GM21367 (cell line): ENCODE data around the gene METTL15.
"Not testable (repeated sequence)": the region's sequence is repeated elsewhere in the genome, so short reads cannot be mapped to it uniquely, and the experiment has no call there.

Source experiments
- ATAC-seq: cut with Tn5 transposase; IDR thresholded peaks from one replicate; pipeline ENCODE4 v1.9.1; 2021; ENCODE audit not compliant: unreplicated experiment

Gene METTL15

DNA sequence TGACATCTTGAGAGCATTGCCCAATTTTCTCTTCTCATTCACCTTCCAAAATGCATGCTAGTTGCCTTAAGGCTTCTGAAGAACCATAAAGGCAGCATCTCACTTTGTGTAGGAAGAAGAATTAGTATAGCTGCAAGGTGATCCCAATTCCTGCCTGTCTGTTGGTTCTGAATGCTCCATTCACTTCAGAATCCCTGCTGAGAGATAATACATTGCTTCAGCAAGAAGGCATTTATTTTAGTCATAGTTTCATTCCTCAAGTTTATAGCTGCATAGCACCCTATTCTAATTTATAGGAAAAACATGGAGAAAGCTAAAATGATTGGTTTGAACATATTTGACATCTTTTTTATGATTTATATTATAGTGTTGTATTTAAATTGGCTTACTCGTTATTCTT is 181.3 kb downstream of the METTL15 start:
- ATAC-seq, result no peak

DNA sequence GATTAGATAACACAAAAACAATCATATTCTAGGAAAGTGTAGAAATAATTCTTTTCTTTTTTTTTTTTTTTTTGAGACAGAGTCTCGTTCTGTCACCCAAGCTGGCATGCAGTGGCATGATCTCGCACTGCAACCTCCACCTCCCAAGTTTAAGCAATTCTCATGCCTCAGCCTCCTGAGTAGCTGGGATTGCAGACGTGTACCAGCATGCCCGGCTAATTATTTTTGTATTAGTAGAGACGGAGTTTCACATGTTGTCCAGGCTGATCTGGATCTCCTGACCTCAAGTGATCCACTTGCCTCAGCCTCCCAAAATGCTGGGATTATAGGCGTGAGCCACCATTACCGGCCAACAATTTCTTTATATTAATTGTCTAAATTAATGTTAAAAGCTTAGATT is 182.8 kb downstream of the METTL15 start:
- not testable (repeated sequence) for ATAC-seq

DNA sequence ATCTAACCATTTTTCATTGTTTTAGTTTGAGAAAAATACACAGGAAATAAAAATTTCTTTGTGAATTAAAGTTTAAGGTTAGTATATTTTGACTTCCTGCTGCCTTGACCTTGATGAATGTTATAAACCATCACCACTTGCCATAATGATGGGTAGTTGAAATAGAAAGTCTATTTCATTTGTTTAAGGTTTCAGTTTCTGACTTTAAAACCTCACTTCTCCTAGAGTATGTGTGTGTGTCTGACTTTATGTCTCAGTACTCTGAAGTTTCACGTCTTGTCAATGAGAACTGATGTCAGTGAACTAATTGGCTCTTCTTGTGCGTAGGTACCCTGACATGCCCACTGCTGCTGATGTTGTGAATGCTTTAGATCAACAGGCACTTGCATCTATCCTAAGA is 188.2 kb downstream of the METTL15 start:
- ATAC-seq, result peak; percentile 98

DNA sequence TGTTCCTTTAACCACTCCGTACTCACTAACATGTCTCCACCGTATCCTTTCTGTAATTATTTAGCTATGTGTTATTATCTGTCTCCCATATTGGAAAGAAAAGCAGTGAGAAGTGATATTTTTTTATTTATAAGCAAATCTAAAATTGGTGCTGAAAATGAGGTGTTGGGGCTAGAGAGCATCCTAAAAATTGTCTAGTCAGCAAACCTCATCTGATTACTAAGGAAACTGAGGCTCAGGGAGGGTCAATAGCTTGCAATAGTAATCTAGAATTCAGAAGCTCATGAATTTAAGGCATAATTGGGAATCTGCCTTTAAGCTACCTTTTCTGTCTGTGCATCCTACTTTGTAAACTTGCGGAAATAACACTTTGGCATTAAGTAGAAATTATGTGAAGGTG is 190.0 kb downstream of the METTL15 start:
- ATAC-seq, result no peak

DNA sequence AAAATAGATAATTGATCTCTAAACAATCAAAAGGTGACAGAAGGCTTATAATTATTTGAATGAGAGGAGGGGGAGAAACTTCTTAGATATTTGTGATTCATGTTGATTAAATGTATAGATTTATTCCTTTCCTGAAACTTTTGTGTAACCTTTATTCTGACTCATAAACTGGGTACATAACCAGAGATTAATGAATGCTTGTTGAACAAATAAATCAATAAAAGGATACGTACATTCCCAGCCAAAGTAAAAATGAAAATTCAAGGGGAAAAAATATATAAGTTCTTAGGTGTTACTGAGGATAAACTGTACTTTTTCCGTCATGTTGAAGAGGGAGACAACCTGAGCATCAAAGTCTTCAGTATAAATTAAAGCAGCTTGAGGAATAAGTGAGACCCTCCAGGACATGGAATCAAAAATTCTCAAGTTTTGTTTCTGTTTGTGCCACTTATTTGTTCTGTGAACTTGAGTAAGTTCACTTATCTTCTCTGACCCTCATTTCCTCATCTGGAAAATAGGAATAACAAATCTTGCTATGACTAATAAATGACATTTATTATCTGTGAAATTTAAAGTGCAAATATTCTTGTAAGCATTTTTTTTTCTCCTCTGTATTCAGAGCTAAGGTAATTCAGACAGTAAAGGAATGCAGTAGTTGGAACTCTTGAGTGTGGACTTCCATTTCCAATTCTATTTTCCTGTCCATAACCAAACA is 195.4 kb downstream of the METTL15 start:
- ATAC-seq, result no peak

DNA sequence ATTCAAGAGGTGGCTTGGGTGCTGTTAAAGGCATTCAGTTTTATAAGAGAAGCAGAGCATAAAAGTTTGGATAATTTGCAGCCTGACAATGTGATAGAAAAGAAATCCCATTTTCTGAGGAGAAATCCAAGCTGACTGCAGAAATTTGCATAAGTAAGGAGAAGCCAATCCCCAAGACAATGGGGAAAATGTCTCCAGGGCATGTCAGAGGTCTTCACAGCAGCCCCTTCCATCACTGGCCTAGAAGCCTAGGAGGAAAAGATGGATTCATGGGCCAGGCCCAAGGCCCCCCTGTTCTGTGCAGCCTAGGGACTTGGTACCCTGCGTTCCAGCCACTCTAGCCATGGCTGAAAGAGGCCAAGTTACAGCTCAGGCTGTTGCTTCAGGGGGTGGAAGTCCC is 207.3 kb downstream of the METTL15 start:
- ATAC-seq, result no peak

DNA sequence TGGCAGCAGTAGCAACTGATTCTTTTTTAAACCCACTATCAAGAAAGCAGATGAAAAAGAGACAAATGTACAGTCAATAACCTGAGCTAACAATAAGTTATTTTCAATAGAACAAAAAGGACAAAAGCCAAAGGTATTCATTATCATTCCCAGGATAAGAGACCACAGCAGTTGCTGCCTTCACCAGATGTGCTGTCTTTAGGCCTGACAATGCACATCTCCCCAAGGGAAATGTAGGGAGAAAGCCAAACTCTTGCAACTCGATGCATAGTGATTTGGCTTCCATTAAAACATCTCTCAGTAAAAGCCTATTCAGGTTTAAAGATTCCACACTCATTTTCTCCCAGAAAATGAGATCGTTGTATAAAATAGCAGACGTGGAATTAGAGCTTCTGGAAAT is 210.7 kb downstream of the METTL15 start:
- ATAC-seq, result no peak

DNA sequence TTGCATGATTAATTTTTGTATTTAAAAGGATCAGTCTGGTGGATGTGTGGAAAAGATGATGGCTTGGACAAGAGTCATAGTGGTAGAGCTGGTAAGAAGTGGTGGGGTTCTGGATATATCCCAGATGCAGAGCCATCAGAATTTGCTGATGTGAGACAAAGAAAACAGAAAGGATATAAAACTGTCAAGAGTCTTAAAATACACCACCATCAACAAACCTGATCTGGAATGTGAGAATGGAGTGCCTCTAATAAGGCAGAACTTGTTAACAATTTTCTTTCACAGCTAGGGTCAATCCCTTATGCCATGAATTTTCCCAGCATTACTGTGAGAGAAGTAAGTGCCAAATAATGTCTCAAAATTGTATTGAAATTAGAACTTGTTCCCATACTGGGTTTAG is 215.4 kb downstream of the METTL15 start:
- ATAC-seq, result no peak

DNA sequence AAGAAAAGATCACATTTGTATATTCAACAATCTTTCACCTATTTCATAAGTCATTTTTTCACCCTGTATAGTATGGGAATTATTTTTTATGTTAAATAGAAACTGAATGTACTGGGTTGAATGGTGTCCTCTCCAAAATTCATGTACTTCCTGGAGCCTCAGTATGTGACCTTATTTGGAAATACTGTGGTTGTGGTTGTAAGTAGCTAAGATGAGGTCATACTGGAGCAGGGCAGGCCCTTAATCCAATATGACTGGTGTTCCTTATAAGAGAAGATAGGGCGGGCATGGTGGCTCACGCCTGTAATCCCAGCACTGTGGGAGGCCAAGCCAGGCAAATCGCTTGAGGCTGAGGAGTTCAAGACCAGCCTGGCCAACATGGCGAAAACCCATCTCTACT is 224.2 kb downstream of the METTL15 start:
- not testable (repeated sequence) for ATAC-seq

DNA sequence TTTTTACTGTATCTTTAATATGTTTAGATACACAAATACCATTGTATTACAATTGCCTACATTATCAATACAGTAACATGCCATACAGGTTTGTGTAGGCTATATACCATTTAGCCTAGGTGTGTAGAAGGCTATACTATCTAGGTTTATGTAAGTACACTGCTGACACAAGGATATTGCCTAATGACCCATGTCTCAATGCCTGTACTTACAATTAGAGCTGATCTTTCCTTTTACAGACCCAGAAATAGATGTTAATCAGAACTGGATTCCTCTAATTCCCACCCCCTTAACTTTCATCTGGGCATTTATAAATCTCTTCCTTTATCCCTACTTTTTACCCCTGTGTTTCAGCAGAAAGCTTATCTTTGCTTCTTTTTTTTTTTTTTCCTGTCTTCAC is 229.5 kb downstream of the METTL15 start:
- no peak for ATAC-seq

DNA sequence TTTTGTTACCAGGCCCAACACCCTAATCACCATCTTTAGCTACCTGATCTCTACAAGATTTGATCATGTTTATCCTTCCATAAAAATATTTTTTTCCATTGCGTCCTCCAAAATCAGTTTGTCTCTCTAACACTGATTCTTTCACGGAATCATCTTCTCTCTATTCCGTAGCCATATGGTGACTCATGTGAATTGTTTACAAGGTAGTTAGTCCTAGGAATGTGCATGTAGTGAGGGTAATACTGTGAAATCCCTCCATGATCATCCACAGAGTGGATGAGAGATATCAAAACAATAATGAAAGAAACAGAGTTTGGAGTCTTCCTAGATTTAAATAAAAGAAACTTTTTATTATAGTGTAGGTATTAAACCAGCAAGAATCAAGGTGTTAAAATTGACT is 230.2 kb downstream of the METTL15 start:
- no peak for ATAC-seq

DNA sequence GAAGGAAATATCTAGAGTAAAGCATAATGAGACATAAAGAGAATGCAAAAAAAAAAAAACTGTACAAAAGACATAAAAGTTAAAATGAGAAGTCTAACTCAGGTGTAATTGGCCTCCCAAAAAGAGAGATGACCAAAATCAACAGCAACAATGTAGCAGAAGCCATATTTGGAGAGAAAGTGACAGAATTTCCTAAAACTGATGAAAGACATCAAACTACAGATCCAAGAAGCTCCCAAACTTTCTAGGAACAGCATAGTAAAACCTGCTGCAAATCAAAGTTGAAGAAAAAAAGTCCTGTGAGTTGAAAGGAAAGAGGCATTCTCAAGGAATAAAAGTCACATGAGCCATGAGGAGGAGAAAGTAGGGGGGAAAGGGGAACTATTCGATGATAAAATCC is 231.3 kb downstream of the METTL15 start:
- ATAC-seq, result no peak

DNA sequence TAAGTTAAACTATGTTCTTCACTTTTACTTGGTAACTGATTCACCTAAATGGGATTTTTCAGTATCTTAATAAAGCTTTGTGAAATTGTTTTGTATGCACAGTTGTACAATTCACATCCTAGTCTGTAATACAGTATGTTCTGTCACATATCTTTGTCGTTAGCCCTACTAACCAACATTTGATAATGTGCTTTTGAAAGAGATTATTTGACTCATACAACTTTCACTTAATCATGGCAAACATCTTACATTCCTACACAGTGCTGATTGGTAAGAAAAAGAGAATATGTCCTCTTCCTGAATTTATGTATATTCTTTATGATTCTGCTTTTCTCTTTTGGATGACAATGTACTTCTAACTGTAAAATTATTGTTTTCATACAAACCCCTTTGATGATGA is 234.5 kb downstream of the METTL15 start:
- no peak for ATAC-seq

DNA sequence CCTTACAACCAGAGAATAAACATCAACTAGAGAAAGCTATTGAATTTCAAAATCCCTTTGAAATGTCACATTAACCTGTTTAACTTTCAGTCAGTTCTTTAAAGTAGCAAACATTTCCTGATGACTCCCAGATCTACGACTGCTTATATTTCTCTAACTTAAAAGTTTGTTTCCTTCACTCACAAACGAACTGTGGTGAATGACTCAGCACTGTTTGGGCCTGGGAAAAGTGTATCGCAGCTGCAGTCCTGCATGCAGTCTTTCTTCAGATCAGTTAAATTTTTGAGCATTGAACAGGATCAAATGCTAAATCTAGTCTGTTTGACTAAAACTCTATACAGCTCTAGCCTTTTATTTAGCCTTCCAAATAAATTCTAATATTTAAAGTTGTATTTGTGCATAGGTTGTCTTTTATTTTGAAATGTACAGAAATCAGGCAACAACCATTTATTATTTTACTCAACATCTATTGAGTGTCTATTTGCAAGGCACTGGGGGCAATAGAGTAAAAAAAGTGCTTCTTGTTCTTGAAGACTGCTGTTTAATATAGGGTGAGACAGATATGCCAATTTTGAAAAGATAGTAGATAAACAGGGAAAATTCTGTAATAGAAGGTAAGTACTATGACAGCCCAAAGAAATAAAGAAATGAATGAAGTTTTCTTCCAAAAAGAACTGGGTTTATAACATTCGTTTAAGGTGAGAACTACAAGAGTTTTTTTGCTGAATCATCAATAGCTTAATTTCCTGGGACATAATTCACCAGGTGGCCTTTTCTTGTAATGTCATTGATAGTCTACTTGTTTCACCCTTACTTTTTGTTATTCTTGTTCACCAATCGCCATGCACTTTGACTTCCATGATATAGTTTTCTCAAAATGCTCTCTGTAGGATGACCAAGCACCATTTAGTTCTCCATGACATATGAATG is 235.4 kb downstream of the METTL15 start:
- no peak for ATAC-seq

DNA sequence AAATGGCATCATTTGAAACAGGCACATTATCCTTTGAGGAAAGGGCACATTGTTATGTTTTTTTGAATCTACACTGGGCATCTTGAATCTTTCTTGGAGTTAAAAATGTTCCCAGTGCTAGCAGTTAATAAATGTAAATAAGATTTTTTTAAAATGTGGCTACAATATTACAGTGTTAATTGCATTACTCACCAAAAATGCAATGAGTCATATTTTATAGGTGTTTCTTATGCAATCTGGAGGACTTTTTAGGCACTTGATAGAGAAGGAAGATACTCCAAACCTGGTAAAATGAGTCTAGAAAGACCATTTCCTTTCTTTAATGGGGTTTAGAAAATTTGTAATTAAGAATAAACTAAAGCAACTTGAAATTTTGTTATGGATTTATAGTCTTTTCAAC is 238.0 kb downstream of the METTL15 start:
- ATAC-seq, result no peak

DNA sequence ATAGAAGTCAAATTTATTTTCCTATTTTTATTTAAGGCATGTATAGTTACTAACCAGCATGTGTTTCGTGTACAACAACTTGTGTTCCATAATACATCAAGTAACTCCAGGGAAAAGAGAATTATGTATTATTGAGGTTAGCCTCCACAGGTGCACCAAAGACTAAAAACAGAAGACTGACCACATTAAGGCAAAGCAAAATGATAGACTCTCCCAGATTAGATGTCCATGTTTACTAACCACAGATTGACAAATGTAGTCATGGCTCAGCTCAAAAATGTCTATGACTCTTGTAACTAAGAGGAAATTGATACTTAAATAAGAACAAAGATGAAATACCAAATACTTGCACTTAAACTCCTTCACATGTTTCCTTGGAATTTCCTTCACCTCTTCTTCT is 238.5 kb downstream of the METTL15 start:
- ATAC-seq, result no peak

DNA sequence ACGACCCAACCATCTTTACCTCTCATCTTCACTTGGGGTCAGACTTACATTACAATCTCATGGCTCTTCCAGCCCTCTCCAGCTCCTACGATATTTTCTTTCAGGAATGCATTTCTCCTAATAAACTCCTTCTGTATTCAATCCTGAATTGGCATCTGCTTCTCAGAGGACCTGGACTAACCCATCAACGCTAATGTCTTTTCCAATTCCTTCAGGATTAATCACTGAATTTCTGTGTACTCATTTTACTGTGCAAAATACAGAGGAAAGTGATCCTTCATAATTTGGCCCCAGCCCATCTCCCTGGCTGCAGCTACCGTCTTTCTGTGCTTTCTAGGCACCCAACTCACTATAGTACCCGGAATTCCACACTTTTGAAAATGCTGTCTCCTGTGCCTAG is 239.2 kb downstream of the METTL15 start:
- no peak for ATAC-seq

DNA sequence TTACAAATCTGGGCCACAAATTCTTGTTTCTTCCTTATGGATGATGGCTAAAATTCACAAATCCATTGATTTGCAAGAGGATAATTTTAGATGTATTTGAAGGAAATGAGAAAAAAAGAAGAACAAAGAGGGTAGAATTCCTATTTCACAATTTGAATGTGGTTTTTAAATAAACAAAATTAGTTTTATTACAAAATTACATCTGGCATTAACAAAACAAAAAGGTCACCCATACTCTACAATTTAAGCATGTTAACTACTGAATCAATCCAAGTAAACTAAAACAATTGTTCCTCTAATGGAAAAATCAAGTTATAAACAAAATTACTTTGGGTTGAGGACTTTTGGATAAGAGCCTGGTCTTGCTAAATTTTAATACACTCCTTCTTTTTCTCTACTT is 242.0 kb downstream of the METTL15 start:
- no peak for ATAC-seq

DNA sequence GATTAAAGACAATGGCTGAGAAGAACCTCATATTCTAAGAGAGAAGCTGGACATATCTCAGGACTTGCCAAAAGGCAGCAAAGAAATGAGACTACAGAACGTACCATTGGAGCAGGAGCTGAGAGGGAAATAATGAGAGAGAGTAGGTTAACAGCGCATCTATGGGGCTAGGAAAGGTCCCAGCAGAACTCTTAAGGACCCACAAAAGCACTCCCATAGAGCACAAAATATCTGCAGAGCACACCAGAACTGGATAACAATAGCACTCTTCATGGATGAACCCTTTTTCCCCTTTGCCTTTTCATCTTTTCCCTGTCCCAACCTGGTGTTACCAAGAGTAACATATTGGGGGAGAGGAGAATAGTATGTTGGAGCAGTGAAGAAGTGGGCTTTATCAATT is 245.8 kb downstream of the METTL15 start:
- ATAC-seq, result no peak

DNA sequence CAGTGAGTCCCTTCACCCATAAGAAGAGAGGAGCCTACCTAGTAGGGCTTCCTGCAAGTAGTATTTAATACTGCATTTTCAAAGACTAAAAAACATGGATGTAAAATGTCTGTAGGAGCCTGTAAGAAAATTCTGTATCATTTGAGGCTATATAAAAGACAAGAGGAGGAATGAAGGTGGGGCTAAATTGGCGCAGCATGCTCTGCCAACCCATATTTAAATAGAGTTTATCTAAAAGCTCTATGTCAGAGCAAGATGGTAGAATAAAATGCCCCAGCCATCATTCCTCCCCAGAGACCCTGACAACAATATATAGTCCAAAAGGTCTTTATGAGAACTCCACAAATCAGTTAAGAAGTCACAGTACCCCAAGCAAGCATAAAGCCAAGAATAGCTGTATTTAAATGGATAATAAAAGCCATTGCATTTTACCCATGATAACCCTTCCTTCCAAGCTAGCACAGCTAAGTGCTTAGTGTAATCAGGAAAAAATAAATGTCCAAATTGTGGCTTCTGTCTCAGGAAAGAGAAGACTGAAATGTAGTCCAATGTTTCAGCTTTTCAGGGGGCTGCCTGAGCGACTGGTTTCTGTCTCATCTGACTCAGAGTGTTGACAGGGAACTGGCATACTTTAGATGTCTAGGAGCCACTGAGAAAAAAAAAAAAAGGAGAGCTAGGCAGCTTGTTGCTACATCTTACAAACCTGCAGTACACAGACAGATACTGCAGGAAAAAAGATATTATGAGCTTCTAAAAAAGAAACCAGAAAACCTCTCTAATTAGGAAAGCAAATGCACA is 258.6 kb downstream of the METTL15 start:
- ATAC-seq, result no peak

DNA sequence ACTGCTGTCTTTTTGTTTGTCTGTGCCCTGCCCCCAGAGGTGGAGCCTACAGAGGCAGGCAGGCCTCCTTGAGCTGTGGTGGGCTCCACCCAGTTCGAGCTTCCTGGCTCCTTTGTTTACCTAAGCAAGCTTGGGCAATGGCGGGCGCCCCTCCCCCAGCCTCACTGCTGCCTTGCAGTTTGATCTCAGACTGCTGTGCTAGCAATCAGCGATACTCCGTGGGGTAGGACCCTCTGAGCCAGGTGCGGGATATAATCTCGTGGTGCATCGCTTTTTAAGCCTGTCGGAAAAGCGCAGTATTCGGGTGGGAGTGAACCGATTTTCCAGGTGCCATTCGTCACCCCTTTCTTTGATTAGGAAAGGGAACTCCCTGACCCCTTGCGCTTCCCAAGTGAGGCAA is 269.9 kb downstream of the METTL15 start:
- ATAC-seq, result not testable (repeated sequence)
